Naive thymus-derived CD4-positive, alpha-beta T cell (primary cell): ENCODE data around the gene MVB12A. TPM values are rescaled to one million over a fixed set of nuclear protein-coding genes. Genes with fewer than 3 reads are reported as not detected.

Experiments used
- ATAC-seq: fragments of 150-1000 bp; cut with Tn5 transposase; 2 replicates; pipeline ENCODE4 v1.10.0; 2021; ENCODE audit warnings: mild to moderate bottlenecking, moderate library complexity
- CTCF ChIA-PET: fragments of 350-600 bp; sonication (Branson Sonifier 250); formaldehyde crosslinking; loops from one replicate; lab custom pipeline; 2021; ENCODE audit warnings: antibody characterized with exemption; lab: Charles Lee
- POLR2A ChIA-PET: fragments of 350-600 bp; sonication (Branson Sonifier 250); formaldehyde crosslinking; loops from one replicate; lab custom pipeline; 2021; ENCODE audit warnings: antibody characterized with exemption, inconsistent platforms; lab: Charles Lee
- DNase-seq, 9 donors: peaks; one replicate each; pipeline versions ENCODE4 v3.0.0 to v3.0.0-alpha.2; 2020 to 2022; ENCODE audit warnings: mixed read lengths in 1 of 9
- H3K27ac ChIP-seq: one replicate; pipeline ENCODE4 v1.7.0; 2013; ENCODE audit warnings: mild to moderate bottlenecking, low read depth, low read length, moderate library complexity
- H3K27me3 ChIP-seq, 2 donors: one replicate each; pipeline ENCODE4 v1.7.0; 2013; ENCODE audit warnings: low read length in 2 of 2, mild to moderate bottlenecking in 2 of 2, moderate library complexity in 2 of 2; ENCODE audit not compliant: control insufficient read depth in 2 of 2, insufficient read depth in 2 of 2
- H3K36me3 ChIP-seq, 3 experiments: 1 replicate in 2 of 3; 2 replicates in 1 of 3; pipeline ENCODE4 v1.7.0; 2013; ENCODE audit warnings: low read length in 3 of 3, mild to moderate bottlenecking in 3 of 3, moderate library complexity in 1 of 3; ENCODE audit not compliant: insufficient read depth in 3 of 3, control insufficient read depth in 2 of 3
- H3K4me1 ChIP-seq, 2 donors: one replicate each; pipeline ENCODE4 v1.7.0; 2013; ENCODE audit warnings: low read length in 2 of 2, mild to moderate bottlenecking in 2 of 2, moderate library complexity in 1 of 2; ENCODE audit not compliant: control insufficient read depth in 2 of 2, insufficient read depth in 2 of 2
- H3K4me3 ChIP-seq: 2 replicates; pipeline ENCODE4 v1.7.0; 2013; ENCODE audit warnings: mild to moderate bottlenecking, low read length
- H3K9me3 ChIP-seq, 3 experiments: 1 replicate in 2 of 3; 2 replicates in 1 of 3; pipeline ENCODE4 v1.7.0; 2013; ENCODE audit warnings: low read length in 3 of 3; ENCODE audit not compliant: control insufficient read depth in 2 of 3
- H3K27ac Mint-ChIP-seq, 9 donors: one replicate each; pipeline ENCODE4 v1.8.0; 2020 to 2022; ENCODE audit warnings: mixed read lengths in 9 of 9, mild to moderate bottlenecking in 8 of 9, moderate library complexity in 5 of 9, inconsistent platforms in 2 of 9
- H3K27me3 Mint-ChIP-seq, 5 donors: one replicate each; pipeline ENCODE4 v1.8.0; 2021 to 2022; ENCODE audit warnings: mixed read lengths in 5 of 5, mild to moderate bottlenecking in 1 of 5
- H3K36me3 Mint-ChIP-seq, 5 donors: one replicate each; pipeline ENCODE4 v1.8.0; 2020 to 2022; ENCODE audit warnings: mixed read lengths in 5 of 5, mild to moderate bottlenecking in 3 of 5, inconsistent platforms in 1 of 5
- H3K4me1 Mint-ChIP-seq, 7 donors: one replicate each; pipeline ENCODE4 v1.8.0; 2020 to 2022; ENCODE audit warnings: mixed read lengths in 7 of 7, mild to moderate bottlenecking in 3 of 7, inconsistent platforms in 1 of 7
- H3K4me3 Mint-ChIP-seq, 10 donors: one replicate each; pipeline ENCODE4 v1.8.0; 2020 to 2022; ENCODE audit warnings: mild to moderate bottlenecking in 10 of 10, mixed read lengths in 10 of 10, moderate library complexity in 6 of 10, inconsistent platforms in 2 of 10
- H3K9me3 Mint-ChIP-seq, 11 donors: one replicate each; pipeline ENCODE4 v1.8.0; 2020 to 2022; ENCODE audit warnings: mixed read lengths in 11 of 11, mild to moderate bottlenecking in 4 of 11, inconsistent platforms in 1 of 11, moderate library complexity in 1 of 11
- intact Hi-C, 2 donors: fragments of 100-400 bp; cut with micrococcal nuclease; formaldehyde crosslinking; loops; one replicate each; pipeline ENCODE4 v1.15.1; 2023
- polyA plus RNA-seq, 2 donors: library from polyadenylated mRNA; unstranded; fragments of 300-500 nt; fragmentation: Illumina TruSeq; gene quantifications; one replicate each; pipeline ENCODE4 v1.2.3, GENCODE V29; 2021
- total RNA-seq, 6 experiments: library from RNA in 5 of 6; stranded (reverse) in 5 of 6; gene quantifications; 1 replicate in 5 of 6; 2 replicates in 1 of 6; pipeline ENCODE4 v1.2.3 and lab custom pipeline; 2021 to 2026

MVB12A gene
- total and polyA plus RNA-seq, 7 experiments from 2014 or later: 19.5 to 45.1 (median 31.3) TPM

DNA sequence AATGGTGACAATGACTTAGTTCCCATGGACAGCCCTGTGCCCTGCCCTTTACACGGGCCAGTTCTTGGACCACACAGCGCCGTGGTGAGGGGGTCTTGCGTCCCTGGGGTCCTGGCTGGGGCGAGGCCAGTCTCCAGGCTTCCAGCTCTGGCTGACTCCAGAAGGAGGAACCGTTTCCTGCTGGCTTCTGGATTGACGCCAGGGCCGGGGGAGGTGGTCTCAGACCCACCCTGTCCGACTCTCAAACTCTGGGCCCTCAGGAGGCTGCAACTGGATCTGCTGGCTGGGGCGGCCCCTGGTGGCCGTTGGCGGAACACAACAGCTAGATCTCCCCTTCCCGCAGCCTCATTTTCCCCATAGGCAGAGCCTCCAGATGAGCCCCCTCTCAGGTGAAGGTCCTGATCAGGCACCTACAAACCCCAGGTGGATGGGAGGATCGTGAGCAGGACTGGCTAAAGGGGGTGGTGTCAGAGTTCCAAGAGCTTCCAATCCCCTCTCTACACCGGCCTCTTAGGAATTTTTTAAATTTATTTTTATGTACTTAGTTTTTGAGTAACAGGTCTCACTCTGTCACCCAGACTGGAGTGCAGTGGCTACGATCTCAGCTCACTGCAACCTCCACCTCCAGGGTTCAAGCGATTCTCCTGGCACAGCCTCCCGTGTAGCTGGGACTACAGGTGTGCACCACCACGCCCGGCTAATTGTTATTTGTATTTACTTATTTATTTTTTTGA, 33.8 kb upstream of the MVB12A start:
- Mint-ChIP-seq H3K36me3 (peaks cover 0 to 5% (median 0%) of the 10 kb centered on the region in 5 donors), H3K4me3 (no peak overlapping the region), H3K9me3 (peaks cover 0 to 3% (median 0%) of the 10 kb centered on the region in 11 donors), H3K27ac (no peak overlapping the region), H3K4me1 (peaks cover 4 to 16% (median 12%) of the 10 kb centered on the region in 7 donors), H3K27me3 (peaks cover 0 to 22% (median 0%) of the 10 kb centered on the region in 5 donors)
- intact Hi-C loops: loop anchor here (1.0 kb wide), 3 partner anchors 40 to 125 kb away; no protein-coding TSS in a partner anchor
- no peak overlapping the region for H3K27ac ChIP-seq
- no peaks in the 10 kb centered on the region for H3K27me3 ChIP-seq
- H3K36me3 ChIP-seq: no peaks in the 10 kb centered on the region
- no peak overlapping the region for H3K4me3 ChIP-seq
- CTCF ChIA-PET: interaction anchor here (0.5 to 4.2 kb wide), 16 partner anchors 20 to 1863 kb away, joined by 3 to 31 read pairs (median 3); no protein-coding TSS in a partner anchor
- DNase-seq (peak; percentile 31 to 71 (median 52)), ATAC-seq (peak; percentile 59)
- POLR2A ChIA-PET: interaction anchor here (0.7 to 1.8 kb wide), 3 partner anchors 41 to 171 kb away, joined by 3 to 5 read pairs (median 3); partner anchors contain the start of gene USE1
- no peaks in the 10 kb centered on the region for H3K9me3 ChIP-seq
- H3K4me1 ChIP-seq: peaks cover 3% of the 10 kb centered on the region in 2 donors

DNA sequence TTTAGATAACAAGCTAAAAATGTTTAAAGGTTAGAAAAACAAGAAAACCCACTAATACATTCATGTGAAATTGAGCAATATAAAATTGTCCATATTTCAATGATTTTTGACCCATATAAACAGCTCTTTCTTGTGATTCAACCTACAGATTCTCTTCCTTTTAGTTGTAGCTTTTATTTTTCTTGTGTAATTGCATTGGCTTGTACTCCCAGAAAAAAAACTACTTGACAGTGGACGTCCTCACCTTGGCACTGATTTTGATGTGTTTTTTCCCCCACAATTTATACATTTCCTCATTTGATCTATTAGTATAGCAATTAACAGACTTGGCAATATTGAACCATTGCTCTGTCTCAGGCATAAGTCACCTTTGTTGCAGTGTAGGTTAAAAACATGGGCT, 30.6 kb upstream of the MVB12A start:
- no peaks in the 10 kb centered on the region for H3K27me3 ChIP-seq
- H3K4me1 ChIP-seq: peaks cover 8 to 12% of the 10 kb centered on the region in 2 donors
- ChIA-PET CTCF (interaction anchor here (0.7 to 2.5 kb wide), 14 partner anchors 8 to 802 kb away, joined by 3 to 10 read pairs (median 4); partner anchors contain the start of genes BST2, MRPL34 and MVB12A), POLR2A (interaction anchor here (0.9 to 1.2 kb wide), 5 partner anchors 14 to 96 kb away, joined by 3 to 4 read pairs (median 3); partner anchors contain the start of genes DDA1 and GTPBP3)
- no peak overlapping the region for H3K27ac ChIP-seq
- DNase-seq: no peak
- H3K27me3 Mint-ChIP-seq: peaks cover 0 to 28% (median 0%) of the 10 kb centered on the region in 5 donors
- no peaks in the 10 kb centered on the region for H3K9me3 ChIP-seq
- peaks cover 0 to 6% (median 0%) of the 10 kb centered on the region in 5 donors for H3K36me3 Mint-ChIP-seq
- peaks cover 0 to 3% (median 0%) of the 10 kb centered on the region in 11 donors for H3K9me3 Mint-ChIP-seq
- H3K4me3 Mint-ChIP-seq: peak overlapping the region in 5 of 10 donors; percentile 31 to 98 (median 42)
- H3K4me1 Mint-ChIP-seq: peaks cover 6 to 20% (median 13%) of the 10 kb centered on the region in 7 donors
- ATAC-seq: no peak
- no peak overlapping the region for H3K27ac Mint-ChIP-seq
- H3K4me3 ChIP-seq: no peak overlapping the region
- H3K36me3 ChIP-seq: no peaks in the 10 kb centered on the region
- intact Hi-C loops: no loop called here

DNA sequence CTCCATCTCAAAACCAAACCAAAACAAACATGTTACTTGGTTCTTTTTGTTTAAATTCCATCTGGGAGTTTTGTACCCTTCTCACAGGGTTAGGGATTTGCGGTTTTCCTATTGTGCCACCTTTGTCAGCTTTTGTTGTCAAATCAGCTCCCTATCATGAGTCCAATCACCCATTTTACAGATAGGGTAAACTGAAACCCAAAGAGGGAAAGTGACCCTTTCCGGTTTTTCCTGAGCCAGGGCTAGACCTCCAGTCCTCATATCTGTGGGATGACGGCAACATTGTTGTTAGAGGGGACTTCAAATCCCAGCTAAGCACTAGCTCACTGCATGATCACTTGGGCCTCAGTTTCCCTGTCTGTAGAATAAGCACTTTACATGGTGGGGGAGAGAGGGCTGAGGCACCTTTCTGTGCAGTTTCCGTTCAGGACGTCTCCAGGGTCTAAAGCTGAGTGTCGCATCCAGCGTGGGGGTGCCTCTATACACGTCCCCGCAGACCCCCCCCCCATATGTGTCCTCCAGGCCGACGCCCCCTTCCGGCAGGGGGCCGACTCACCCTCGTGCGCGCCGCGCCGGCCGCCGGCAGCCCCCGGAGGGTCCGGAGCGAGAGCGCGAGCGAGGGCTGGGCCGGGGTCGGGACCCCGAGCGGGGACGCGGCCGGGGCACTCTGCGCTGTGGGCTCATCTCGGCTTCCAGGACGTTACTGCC, 29.7 kb upstream of the MVB12A start:
- H3K4me3 Mint-ChIP-seq: peak overlapping the region; percentile 85 to 98 (median 92)
- no peaks in the 10 kb centered on the region for H3K36me3 ChIP-seq
- POLR2A ChIA-PET: interaction anchor here (0.9 to 1.2 kb wide), 4 partner anchors 13 to 97 kb away, joined by 3 to 4 read pairs (median 3); partner anchors contain the start of genes DDA1 and GTPBP3

DNA sequence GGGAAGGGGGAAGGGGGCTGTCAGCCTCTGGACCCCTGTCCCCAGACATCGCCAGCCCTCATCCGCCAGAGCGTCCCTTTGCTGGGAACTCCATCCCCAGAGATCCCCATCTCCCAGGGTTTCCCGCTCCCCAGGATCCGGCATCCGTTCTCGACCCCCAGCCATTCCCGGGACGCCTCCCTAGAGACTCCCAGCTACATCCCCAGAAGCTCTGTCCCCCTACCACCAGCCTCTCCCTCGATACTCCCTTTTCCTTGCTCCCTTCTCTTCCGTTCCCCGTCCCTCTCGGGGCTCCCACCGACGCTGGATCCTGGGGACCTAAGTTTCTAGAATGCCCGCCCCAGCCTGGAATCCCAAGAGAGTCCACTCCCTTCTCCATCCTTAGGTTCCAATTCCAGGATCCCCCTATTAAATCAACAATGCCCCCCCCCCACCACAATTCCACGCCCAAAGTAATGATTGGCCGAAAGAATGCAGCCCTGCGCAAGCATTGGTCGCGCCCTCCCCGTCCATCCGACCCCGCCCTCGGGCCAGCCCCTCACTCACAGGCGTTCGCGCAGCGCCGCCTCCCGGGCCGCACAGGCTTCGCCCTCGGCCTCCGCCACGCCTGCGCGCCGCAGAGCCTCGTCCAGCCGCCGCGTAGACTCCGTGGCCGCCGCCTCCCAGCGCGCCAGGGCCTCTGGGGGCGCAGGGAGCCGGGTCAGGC, 29.0 kb upstream of the MVB12A start:
- POLR2A ChIA-PET: interaction anchor here (0.6 to 1.2 kb wide), 5 partner anchors 13 to 362 kb away, joined by 3 to 4 read pairs (median 3); partner anchors contain the start of genes GTPBP3 and USE1
- CTCF ChIA-PET: interaction anchor here (0.5 to 1.6 kb wide), 2 partner anchors 10 to 60 kb away, joined by 3 to 5 read pairs; no protein-coding TSS in a partner anchor
- peaks cover 0 to 3% (median 0%) of the 10 kb centered on the region in 11 donors for H3K9me3 Mint-ChIP-seq
- ATAC-seq: peak; percentile 100
- peak overlapping the region; percentile 85 to 98 (median 92) for H3K4me3 Mint-ChIP-seq
- Histone ChIP-seq H3K36me3 (no peaks in the 10 kb centered on the region), H3K27me3 (no peaks in the 10 kb centered on the region), H3K4me1 (peaks cover 15 to 18% of the 10 kb centered on the region in 2 donors), H3K4me3 (peak overlapping the region; percentile 84), H3K9me3 (no peaks in the 10 kb centered on the region), H3K27ac (peak overlapping the region; percentile 2)
- H3K36me3 Mint-ChIP-seq: peaks cover 0 to 9% (median 0%) of the 10 kb centered on the region in 5 donors
- peak; percentile 77 to 93 (median 85) for DNase-seq
- intact Hi-C loops: loop anchor here (1.0 to 2.0 kb wide), 11 partner anchors 9 to 316 kb away; partner anchors contain the start of genes BABAM1 (in 1 of the 2), BST2 (in 1 of the 2), GTPBP3 (in 1 of the 2) and HAUS8 (in 1 of the 2)
- peaks cover 6 to 30% (median 20%) of the 10 kb centered on the region in 7 donors for H3K4me1 Mint-ChIP-seq
- peaks cover 0 to 28% (median 0%) of the 10 kb centered on the region in 5 donors for H3K27me3 Mint-ChIP-seq
- H3K27ac Mint-ChIP-seq: peak overlapping the region in 5 of 9 donors; percentile 28 to 92 (median 61)

More for the DNA sequence above, 29.7 kb upstream of the MVB12A start:
- intact Hi-C loops: loop anchor here in 1 of 2 donors (2.0 kb wide), 4 partner anchors 15 to 315 kb away; partner anchors contain the start of genes BST2, GTPBP3, HAUS8 and MYO9B
- peak overlapping the region; percentile 2 for H3K27ac ChIP-seq
- H3K4me1 Mint-ChIP-seq: peaks cover 6 to 26% (median 17%) of the 10 kb centered on the region in 7 donors
- peaks cover 0 to 3% (median 0%) of the 10 kb centered on the region in 11 donors for H3K9me3 Mint-ChIP-seq
- H3K27ac Mint-ChIP-seq: peak overlapping the region in 1 of 9 donors; percentile 28
- H3K4me1 ChIP-seq: peaks cover 12 to 16% of the 10 kb centered on the region in 2 donors
- H3K27me3 Mint-ChIP-seq: peaks cover 0 to 28% (median 0%) of the 10 kb centered on the region in 5 donors
- ATAC-seq (no peak), DNase-seq (no peak)
- peak overlapping the region; percentile 84 for H3K4me3 ChIP-seq
- CTCF ChIA-PET: interaction anchor here (0.5 to 2.5 kb wide), 11 partner anchors 9 to 183 kb away, joined by 3 to 10 read pairs (median 4); partner anchors contain the start of genes MRPL34 and MVB12A
- H3K27me3 ChIP-seq: no peaks in the 10 kb centered on the region
- H3K9me3 ChIP-seq: no peaks in the 10 kb centered on the region
- H3K36me3 Mint-ChIP-seq: peaks cover 0 to 8% (median 0%) of the 10 kb centered on the region in 5 donors

DNA sequence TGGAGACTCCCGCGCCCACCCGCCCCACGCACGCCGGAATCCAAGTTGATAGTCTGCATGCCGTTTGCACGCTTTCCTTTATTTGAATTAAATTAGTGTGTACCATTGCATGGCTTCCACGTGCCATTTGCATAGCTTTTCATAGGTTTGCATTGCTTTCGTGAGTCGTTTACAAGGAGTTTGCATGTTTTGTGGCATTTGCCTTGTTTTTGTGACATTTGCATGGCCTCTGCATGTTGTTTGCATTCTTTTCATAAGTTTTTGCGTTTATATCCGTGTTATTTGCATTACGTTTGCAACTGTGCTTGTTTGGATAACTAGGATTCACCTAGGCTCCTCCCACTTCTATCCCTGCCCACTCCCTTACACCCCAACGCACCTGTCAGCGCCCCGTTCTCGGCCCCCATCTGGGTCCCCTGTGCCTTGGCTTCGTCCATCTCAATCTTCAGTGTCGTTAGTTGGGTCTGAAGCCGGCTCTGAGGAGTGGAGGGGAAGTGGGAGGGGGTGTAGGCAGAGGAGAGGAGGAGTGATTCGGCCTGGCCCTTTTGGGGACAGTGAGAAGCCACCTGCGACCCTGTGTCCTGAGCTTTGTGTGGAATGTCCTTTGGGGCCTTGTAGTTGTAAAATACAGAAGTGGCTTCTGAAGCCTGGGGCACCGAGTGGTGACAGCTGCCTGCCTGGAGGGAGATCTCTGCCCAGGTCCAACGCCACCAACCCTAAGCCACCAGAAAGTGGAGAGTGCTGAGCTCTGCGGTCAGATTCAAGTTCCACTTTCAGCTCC, 28.3 kb upstream of the MVB12A start:
- Mint-ChIP-seq H3K27me3 (peaks cover 0 to 28% (median 0%) of the 10 kb centered on the region in 5 donors), H3K27ac (peak overlapping the region in 5 of 9 donors; percentile 15 to 74 (median 43)), H3K9me3 (peaks cover 0 to 3% (median 0%) of the 10 kb centered on the region in 11 donors), H3K4me3 (peak overlapping the region; percentile 72 to 98 (median 92)), H3K4me1 (peaks cover 6 to 27% (median 20%) of the 10 kb centered on the region in 7 donors), H3K36me3 (peaks cover 0 to 9% (median 0%) of the 10 kb centered on the region in 5 donors)
- peak overlapping the region; percentile 84 for H3K4me3 ChIP-seq
- no peak for ATAC-seq
- peaks cover 15 to 18% of the 10 kb centered on the region in 2 donors for H3K4me1 ChIP-seq
- ChIA-PET POLR2A (interaction anchor here (0.7 to 1.2 kb wide), 7 partner anchors 12 to 363 kb away, joined by 3 to 4 read pairs (median 3); partner anchors contain the start of gene USE1), CTCF (interaction anchor here (0.7 to 1.3 kb wide), 7 partner anchors 28 to 208 kb away, joined by 3 to 5 read pairs (median 4); no protein-coding TSS in a partner anchor)
- no peaks in the 10 kb centered on the region for H3K27me3 ChIP-seq
- no peak for DNase-seq
- no peak overlapping the region for H3K27ac ChIP-seq
- intact Hi-C loops: loop anchor here (1.0 to 2.0 kb wide), 11 partner anchors 9 to 317 kb away; partner anchors contain the start of genes BABAM1 (in 1 of the 2), BST2 (in 1 of the 2), GTPBP3 (in 1 of the 2) and HAUS8 (in 1 of the 2)
- no peaks in the 10 kb centered on the region for H3K9me3 ChIP-seq
- no peaks in the 10 kb centered on the region for H3K36me3 ChIP-seq
